GM18867 (cell line): ENCODE data around the gene LYSMD2.

Experiments used
- ATAC-seq: cut with Tn5 transposase; IDR thresholded peaks from one replicate; pipeline ENCODE4 v1.9.1; 2021; ENCODE audit warnings: mild to moderate bottlenecking, moderate library complexity; ENCODE audit not compliant: unreplicated experiment

LYSMD2 gene

GRCh38 chr15:51720201-51720995 lies 17.1 kb downstream of the LYSMD2 start:
- ATAC-seq: no peak

GRCh38 chr15:51718746-51719145 lies 18.7 kb downstream of the LYSMD2 start:
- ATAC-seq: no peak

- no peak for ATAC-seq
Measured at GRCh38 chr15:51718219-51718618, 19.2 kb downstream of the LYSMD2 start.

GRCh38 chr15:51714911-51715310 lies 22.5 kb downstream of the LYSMD2 start:
- no peak for ATAC-seq

GRCh38 chr15:51714162-51714561 lies 23.3 kb downstream of the LYSMD2 start:
- no peak for ATAC-seq

GRCh38 chr15:51709031-51709430 lies 28.4 kb downstream of the LYSMD2 start:
- no peak for ATAC-seq

- ATAC-seq: no peak
Measured at GRCh38 chr15:51708013-51708412, 29.4 kb downstream of the LYSMD2 start.

- ATAC-seq: no peak
Measured at GRCh38 chr15:51706926-51707608, 30.4 kb downstream of the LYSMD2 start.

GRCh38 chr15:51706291-51706690 lies 31.2 kb downstream of the LYSMD2 start:
- ATAC-seq: no peak

- no peak for ATAC-seq
Measured at GRCh38 chr15:51702710-51703109, 34.7 kb downstream of the LYSMD2 start.

GRCh38 chr15:51699373-51699772 lies 38.1 kb downstream of the LYSMD2 start:
- ATAC-seq: no peak

GRCh38 chr15:51697163-51697562 lies 40.3 kb downstream of the LYSMD2 start:
- ATAC-seq: no peak

GRCh38 chr15:51696566-51696965 lies 40.9 kb downstream of the LYSMD2 start:
- no peak for ATAC-seq

- ATAC-seq: no peak
Measured at GRCh38 chr15:51692154-51692553, 45.3 kb downstream of the LYSMD2 start.

GRCh38 chr15:51688863-51689262 lies 48.6 kb downstream of the LYSMD2 start:
- no peak for ATAC-seq

GRCh38 chr15:51687565-51687964 lies 49.9 kb downstream of the LYSMD2 start:
- ATAC-seq: no peak

- ATAC-seq: no peak
Measured at GRCh38 chr15:51681303-51681963, 56.0 kb downstream of the LYSMD2 start, which contains the start of gene SCG3. Gene SCG3 (plus strand): TSS chr15:51681503. CDS start chr15:51681756, 253 bp downstream.

- ATAC-seq: no peak
Measured at GRCh38 chr15:51680321-51680720, 57.1 kb downstream of the LYSMD2 start.

- no peak for ATAC-seq
Measured at GRCh38 chr15:51678096-51678495, 59.4 kb downstream of the LYSMD2 start.

GRCh38 chr15:51677452-51677851 lies 60.0 kb downstream of the LYSMD2 start:
- no peak for ATAC-seq

- no peak for ATAC-seq
Measured at GRCh38 chr15:51677021-51677420, 60.4 kb downstream of the LYSMD2 start.

GRCh38 chr15:51675234-51675633 lies 62.2 kb downstream of the LYSMD2 start:
- ATAC-seq: no peak
